Measurements from ENCODE around the gene FCRL5. TPM values are rescaled to one million over a fixed set of nuclear protein-coding genes. Genes with fewer than 3 reads are reported as not detected.
A peak's percentile ranks its signal among the peaks of the same experiment; 100 is the strongest.

FCRL5 gene
- total and polyA plus RNA-seq, 9 of the 15 experiments (the other 6 are each of a cell fraction or from before 2014, with no cell fraction given) = not detected

GRCh38 chr1:157478030-157478429 lies 74.3 kb downstream of the FCRL5 start (continued):
- TF ChIP-seq ZNF318 (IDR thresholded peaks at IDR 0.05; ENCODE audit: borderline replicate concordance in 1 of 2, low read depth in 1 of 2) = no peak

DNA sequence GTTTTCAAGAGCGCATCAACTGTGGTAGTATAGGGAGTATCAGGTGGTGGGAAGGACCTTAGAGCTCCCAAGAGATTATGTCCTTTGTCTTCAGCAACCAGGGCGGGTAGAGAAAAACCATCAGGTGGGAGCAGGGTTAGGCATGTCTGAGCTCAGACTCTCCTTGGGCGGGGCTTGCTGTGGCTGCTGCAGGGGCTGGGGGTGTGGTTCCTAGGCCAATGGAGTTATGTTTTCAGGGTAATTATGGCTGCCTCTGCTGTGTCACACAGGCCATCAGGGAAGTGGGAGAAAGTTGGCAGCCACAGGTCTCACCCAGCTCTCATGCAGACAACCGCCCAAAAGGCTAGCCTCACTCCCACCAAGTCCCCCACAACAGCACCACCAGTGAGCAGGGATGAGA lies 74.9 kb downstream of the FCRL5 start:
- H3K36me3 ChIP-seq (ENCODE audit: control insufficient read depth, insufficient read depth, low read length) = no peaks in the 10 kb centered on the region
- CTCF ChIA-PET (ENCODE audit: low intra/inter-chr PET ratio) = interaction anchor here (0.6 kb wide), 1 partner anchor 314 kb away, joined by 3 read pairs; no protein-coding TSS in a partner anchor
- H3K4me2 ChIP-seq (ENCODE audit: insufficient read depth, low read length) = no peak overlapping the region
- in situ Hi-C loops (cut with MboI) (no loop called here), intact Hi-C loops (cut with micrococcal nuclease) (no loop called here)
- peak; percentile 42; the same call in 2 of the 3 replicates for ATAC-seq
- H3K79me2 ChIP-seq (ENCODE audit: control insufficient read depth, insufficient read depth, low read length) = no peaks in the 10 kb centered on the region
- POLR2A ChIA-PET = no interaction called here
- H2AFZ ChIP-seq (ENCODE audit: low read depth, low read length) = no peak overlapping the region
- WGBS (ENCODE audit: insufficient coverage, low coverage, missing lambda C conversion rate) = 25% methylated on average over 4 of the region's 4 CpGs
- DNase-seq (ENCODE audit: extremely low read depth in 1 of 4, low spot score in 3 of 4) = no peak
- no peak overlapping the region for H3K27ac ChIP-seq (ENCODE audit: extremely low read depth, low read depth, low read length)
- H3K9me3 ChIP-seq (replicated peaks; ENCODE audit: control insufficient read depth, insufficient read depth, low read depth, low read length) = no peaks in the 10 kb centered on the region
- no peaks in the 10 kb centered on the region for H4K20me1 ChIP-seq (replicated peaks; ENCODE audit: control insufficient read depth, insufficient read depth, low read length)
- peaks cover 0 to 3% of the 10 kb centered on the region in 2 experiments; a peak in 2 of 5 replicates for H3K27me3 ChIP-seq (ENCODE audit: control insufficient read depth in 2 of 2, insufficient read depth in 2 of 2, low read length in 2 of 2)
- no peak overlapping the region for H3K4me3 ChIP-seq
- no TSS peak for BruUV-seq (replicated peaks)
- no peak overlapping the region for H3K9ac ChIP-seq (ENCODE audit: insufficient read depth in 1 of 2, low read depth in 2 of 2, low read length in 2 of 2)
- no peaks in the 10 kb centered on the region for H3K4me1 ChIP-seq (replicated peaks in 1 of 2; ENCODE audit: control insufficient read depth in 2 of 2, insufficient read depth in 2 of 2, low read length in 2 of 2)
- H3K9me1 ChIP-seq (ENCODE audit: control insufficient read depth, insufficient read depth, low read length) = no peaks in the 10 kb centered on the region
- FAIRE-seq = no peak
- TF ChIP-seq ZBTB2 (IDR thresholded peaks at IDR 0.05) = no peak
- no peak for TF ChIP-seq ZNF280A (IDR thresholded peaks at IDR 0.05; ENCODE audit: low read depth, partially characterized antibody)
- TF ChIP-seq, protein P1, sequence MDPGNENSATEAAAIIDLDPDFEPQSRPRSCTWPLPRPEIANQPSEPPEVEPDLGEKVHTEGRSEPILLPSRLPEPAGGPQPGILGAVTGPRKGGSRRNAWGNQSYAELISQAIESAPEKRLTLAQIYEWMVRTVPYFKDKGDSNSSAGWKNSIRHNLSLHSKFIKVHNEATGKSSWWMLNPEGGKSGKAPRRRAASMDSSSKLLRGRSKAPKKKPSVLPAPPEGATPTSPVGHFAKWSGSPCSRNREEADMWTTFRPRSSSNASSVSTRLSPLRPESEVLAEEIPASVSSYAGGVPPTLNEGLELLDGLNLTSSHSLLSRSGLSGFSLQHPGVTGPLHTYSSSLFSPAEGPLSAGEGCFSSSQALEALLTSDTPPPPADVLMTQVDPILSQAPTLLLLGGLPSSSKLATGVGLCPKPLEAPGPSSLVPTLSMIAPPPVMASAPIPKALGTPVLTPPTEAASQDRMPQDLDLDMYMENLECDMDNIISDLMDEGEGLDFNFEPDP (CRISPR knock-in tag; IDR thresholded peaks at IDR 0.05) = no peak
- TF ChIP-seq ERF (CRISPR knock-in tag; IDR thresholded peaks at IDR 0.05) = no peak

Data from K562 (cell line).